HG02678 (cell line): ENCODE results near the gene ZBTB33.
A peak's percentile ranks its signal among the peaks of the same experiment; 100 is the strongest.

ENCODE experiments used
- ATAC-seq: cut with Tn5 transposase; IDR thresholded peaks from one replicate; pipeline ENCODE4 v1.9.1; 2021; ENCODE audit warnings: mild to moderate bottlenecking, moderate library complexity; ENCODE audit not compliant: unreplicated experiment

Gene ZBTB33

GRCh38 chrX:120250522-120251271 lies at the start of gene ZBTB33:
TSS of gene ZBTB33 (plus strand) at chrX:120250812. CDS start at chrX:120253416, 2,604 bp downstream.
- peak; percentile 98 for ATAC-seq

- no peak for ATAC-seq
Measured at GRCh38 chrX:120200851-120201250, 49.8 kb upstream of the ZBTB33 start.

- no peak for ATAC-seq
Measured at GRCh38 chrX:120205816-120206753, 44.5 kb upstream of the ZBTB33 start.

- no peak for ATAC-seq
Measured at GRCh38 chrX:120207009-120207605, 43.5 kb upstream of the ZBTB33 start.

GRCh38 chrX:120213438-120214265 lies 37.0 kb upstream of the ZBTB33 start:
- peak; percentile 72 for ATAC-seq

- ATAC-seq = no peak
Measured at GRCh38 chrX:120223374-120223773, 27.2 kb upstream of the ZBTB33 start.

GRCh38 chrX:120224388-120224787 lies 26.2 kb upstream of the ZBTB33 start:
- no peak for ATAC-seq

- ATAC-seq = no peak
Measured at GRCh38 chrX:120228187-120228908, 22.3 kb upstream of the ZBTB33 start.

- ATAC-seq = no peak
Measured at GRCh38 chrX:120235284-120235683, 15.3 kb upstream of the ZBTB33 start.

GRCh38 chrX:120236687-120237479 lies 13.7 kb upstream of the ZBTB33 start:
- no peak for ATAC-seq

GRCh38 chrX:120238933-120239332 lies 11.7 kb upstream of the ZBTB33 start:
- no peak for ATAC-seq

- no peak for ATAC-seq
Measured at GRCh38 chrX:120242813-120243212, 7.8 kb upstream of the ZBTB33 start.

- peak; percentile 21 for ATAC-seq
Measured at GRCh38 chrX:120244395-120244734, 6.2 kb upstream of the ZBTB33 start.

- ATAC-seq = peak; percentile 83
Measured at GRCh38 chrX:120244735-120245498, 5.7 kb upstream of the ZBTB33 start.

GRCh38 chrX:120251471-120252011 lies 929 bp downstream of the ZBTB33 start:
- no peak for ATAC-seq

- no peak for ATAC-seq
Measured at GRCh38 chrX:120253784-120254183, 3.2 kb downstream of the ZBTB33 start.

GRCh38 chrX:120260369-120260768 lies 9.8 kb downstream of the ZBTB33 start:
- ATAC-seq = no peak
